Stimulated activated CD4-positive, alpha-beta T cell treated with anti-CD3 and anti-CD28 coated beads, TNF-alpha, amount 100 ng/mL, for 1 hour (primary cell): Measurements from ENCODE around the gene SMTN.

Experiments used
- DNase-seq, 3 donors: peaks; one replicate each; pipeline ENCODE4 v3.0.0-alpha.2; 2020; ENCODE audit warnings: low read depth in 3 of 3, low spot score in 1 of 3

The SMTN gene

DNA sequence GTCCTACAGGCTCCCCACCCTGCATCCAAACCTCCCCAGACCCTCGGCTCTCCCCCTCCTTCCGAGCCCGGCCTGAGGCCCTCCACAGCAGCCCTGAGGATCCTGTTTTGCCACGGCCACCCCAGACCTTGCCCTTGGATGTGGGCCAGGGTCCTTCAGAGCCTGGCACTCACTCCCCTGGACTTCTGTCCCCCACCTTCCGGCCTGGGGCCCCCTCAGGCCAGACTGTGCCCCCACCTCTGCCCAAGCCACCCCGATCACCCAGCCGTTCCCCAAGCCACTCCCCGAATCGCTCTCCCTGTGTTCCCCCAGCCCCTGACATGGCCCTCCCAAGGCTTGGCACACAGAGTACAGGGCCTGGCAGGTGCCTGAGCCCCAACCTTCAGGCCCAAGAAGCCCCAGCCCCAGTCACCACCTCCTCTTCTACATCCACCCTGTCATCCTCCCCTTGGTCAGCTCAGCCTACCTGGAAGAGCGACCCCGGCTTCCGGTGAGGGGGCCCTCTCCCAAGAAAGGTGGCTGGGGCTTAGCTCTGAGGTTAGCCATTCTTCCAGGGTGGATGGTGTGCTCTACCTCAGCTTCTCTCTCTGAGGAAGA is 44.5 kb downstream of the SMTN start:
- no peak for DNase-seq

GRCh38 chr22:31126128-31126868 is 45.2 kb downstream of the SMTN start:
- no peak for DNase-seq

DNA sequence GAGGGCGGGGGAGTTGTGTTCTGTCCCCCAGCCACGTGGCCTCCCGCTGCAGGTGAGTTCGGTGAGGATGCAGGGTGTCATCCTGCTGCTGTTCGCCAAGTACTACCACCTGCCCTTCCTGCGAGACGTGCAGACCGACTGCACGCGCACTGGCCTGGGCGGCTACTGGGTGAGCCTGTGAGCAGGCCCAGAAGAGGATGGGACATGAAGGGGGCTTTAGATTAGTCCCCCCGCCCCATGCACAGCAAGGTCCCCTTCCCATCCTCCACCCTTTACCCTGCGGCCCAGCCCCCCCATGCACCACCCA is 45.7 kb downstream of the SMTN start:
- DNase-seq, result no peak

GRCh38 chr22:31127181-31127772 is 46.2 kb downstream of the SMTN start:
- DNase-seq, result no peak

DNA sequence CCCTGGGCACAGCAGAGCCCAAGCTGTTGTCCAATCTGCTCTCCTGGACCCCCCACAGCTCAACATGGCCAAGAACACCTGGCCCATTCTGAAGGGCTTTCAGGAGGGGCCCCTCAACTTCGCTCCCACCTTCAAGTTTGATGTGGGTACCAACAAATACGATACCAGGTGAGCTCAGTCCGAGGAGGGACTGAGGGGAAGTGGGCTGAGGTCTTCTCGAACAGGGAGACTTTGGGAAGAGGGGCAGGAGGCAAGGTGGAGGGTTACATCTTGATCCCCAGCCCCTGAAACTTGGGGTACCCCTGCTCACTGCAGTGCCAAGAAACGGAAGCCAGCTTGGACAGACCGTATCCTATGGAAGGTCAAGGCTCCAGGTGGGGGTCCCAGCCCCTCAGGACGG is 47.0 kb downstream of the SMTN start:
- DNase-seq, result no peak

DNA sequence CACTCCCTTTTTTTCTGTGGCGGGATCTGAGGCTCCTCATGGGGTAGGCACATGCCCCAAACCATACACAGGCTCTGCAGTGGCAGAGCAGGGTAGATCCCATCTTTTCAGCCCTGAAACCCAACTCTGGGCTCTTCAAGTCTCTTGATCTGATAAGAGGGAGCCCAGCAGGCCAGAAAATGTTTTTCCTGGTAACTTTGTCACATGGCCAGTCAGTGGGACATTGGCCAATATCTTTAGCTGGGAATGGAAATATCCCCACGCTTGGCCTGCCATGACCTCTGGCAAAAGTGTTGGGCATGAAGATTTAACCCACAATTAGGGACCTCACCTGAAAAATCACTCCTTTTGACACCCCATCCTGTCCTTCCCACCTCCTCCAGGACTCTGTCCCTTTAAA is 49.8 kb downstream of the SMTN start:
- no peak for DNase-seq

GRCh38 chr22:31133911-31134310 is 52.8 kb downstream of the SMTN start:
- DNase-seq, result no peak

DNA sequence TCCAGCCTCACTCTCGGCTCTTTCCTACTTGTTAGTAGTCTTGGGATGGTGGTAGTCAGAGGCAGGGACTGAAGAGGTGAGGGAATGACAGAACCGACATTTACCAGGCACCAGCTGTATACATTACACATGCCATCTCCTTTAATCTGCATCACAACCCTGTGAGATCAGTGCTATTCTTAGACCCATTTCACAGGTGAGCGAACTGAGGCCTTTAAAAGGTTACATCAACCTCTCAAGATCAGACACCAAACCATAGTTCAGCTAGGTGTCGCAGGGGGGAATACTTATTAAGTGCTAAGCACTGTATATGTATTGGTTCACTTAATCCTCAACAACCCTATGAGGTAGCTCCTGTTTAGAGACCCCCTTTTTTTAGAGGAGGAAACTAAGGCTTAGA is 53.6 kb downstream of the SMTN start:
- no peak for DNase-seq

GRCh38 chr22:31135706-31136105 is 54.6 kb downstream of the SMTN start:
- no peak for DNase-seq

GRCh38 chr22:31136155-31136554 is 55.0 kb downstream of the SMTN start:
- DNase-seq, result no peak

- no peak for DNase-seq
Observed at GRCh38 chr22:31136711-31137110, 55.6 kb downstream of the SMTN start.

DNA sequence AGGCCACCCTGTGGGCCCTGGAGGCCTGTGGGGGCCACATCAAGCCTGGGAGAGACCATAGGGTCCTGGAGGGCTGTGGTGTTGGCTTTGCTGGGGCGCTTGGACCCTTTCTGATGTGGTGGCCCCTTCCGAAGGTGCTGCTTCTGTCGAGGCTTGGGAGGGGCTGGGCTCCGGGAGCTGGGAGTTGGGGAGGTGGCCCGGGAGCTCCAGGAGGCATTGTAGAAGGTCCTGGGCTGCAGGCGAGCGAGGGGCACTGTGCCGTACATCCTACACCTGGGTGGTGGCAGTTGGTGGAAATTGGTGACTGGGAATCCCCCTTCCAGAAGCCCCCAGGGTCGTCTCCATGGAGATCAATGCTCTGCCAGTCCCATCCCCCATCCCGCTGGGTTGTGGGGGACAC is 56.6 kb downstream of the SMTN start:
- DNase-seq, result no peak

DNA sequence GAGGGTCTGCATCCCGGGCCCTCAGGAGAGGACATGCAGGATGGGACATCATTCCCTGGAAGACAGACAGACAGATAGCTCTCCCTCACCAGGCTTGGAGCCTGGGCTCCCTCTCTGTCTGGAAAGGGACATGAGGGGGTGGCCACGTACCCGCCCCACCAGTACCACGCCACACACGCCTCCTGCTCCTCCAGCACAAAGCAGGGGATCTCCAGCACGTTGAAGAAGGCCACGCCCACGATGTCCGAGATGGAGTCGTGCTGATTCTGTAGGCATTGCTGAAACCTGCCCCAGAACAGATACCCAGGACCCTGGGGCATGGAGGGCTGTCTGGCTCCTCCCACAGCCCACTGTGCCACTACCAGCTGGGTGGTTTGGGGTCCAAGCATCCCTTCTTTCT is 57.0 kb downstream of the SMTN start:
- no peak for DNase-seq

DNA sequence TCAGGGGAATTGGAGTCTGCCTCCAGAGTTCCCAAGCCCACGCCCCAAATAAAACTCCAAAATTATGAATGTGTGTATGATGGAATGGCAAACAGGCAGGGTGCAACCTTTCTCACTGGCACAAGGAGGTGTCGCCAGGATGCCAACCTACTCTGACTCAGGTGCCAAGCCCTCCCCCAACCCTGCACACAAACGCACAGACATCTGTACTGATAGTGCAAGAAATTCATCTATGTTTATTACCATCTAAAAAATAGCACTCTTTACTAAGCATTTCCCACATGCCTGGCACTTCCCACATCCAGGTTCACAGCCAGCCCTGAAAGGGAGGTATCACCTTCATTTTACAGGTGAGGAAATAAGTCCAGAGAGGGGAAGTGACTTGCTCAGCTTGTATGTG is 57.9 kb downstream of the SMTN start:
- no peak for DNase-seq

DNA sequence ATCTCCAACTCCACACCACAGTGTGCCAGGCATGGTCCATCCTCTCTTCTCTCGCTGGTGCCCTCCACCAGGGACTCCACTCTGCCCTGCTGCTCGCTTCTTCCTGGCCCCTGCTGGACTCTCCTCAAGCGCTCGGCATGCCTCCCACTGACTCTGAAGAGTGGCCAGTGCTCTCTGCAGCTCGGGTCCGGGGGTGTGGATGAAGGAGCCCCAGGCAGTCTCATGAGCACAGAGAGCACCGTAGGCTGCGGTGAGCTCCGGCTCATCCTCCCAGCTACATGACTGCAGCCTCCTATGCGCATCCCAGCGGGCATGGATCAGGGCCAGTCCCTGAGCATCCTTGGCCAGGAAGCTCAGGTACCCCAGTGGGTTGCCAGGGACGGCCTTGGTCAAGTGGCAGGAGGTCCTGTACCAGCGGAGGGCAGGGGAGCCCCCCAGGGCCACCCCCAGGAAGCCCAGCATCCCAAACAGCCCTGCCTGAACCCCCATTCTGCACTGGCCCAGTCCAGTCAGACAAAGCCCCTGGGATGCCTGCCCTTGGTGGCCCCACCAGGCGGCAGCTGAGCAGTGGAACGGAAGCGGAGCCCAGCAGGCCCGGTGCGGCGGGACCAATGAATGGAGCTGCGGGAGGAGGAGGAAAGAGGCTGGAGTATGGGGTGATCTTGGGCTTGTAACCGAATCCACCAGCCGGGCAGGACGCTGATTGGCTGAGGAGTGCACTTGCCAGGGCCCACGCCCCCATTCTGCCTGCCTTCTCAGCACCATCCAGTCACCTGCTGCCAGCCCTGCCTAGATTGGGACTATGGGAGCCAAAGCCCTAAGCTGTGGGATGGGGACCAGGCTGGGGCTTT is 59.0 kb downstream of the SMTN start, which contains the start of gene PLA2G3:
PLA2G3 (minus strand) TSS at position 643 of the 851 bp plus-strand sequence; CDS start at position 489, 154 bp downstream.
- no peak for DNase-seq

DNA sequence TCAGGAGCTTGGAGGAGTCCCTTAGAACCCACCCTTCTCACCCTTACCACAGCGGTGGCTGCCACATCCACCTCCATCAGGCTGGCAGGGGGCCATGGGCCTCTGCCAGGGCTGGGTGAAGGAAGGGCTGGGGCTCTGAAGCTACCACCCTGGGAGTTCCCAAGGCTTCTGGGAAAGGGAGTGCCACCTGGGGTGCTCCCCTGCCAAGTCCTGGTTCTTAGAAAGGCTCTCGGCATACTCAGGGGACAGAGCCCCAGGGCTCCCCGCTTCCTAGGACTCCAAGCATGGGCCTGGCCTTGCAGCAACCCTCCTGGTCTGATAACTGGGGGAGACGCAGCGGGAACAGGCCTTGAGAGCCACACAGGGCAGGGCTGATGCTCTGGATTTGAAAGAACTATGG is 59.6 kb downstream of the SMTN start:
- DNase-seq, result no peak

GRCh38 chr22:31141551-31141950 is 60.4 kb downstream of the SMTN start:
- no peak for DNase-seq

DNA sequence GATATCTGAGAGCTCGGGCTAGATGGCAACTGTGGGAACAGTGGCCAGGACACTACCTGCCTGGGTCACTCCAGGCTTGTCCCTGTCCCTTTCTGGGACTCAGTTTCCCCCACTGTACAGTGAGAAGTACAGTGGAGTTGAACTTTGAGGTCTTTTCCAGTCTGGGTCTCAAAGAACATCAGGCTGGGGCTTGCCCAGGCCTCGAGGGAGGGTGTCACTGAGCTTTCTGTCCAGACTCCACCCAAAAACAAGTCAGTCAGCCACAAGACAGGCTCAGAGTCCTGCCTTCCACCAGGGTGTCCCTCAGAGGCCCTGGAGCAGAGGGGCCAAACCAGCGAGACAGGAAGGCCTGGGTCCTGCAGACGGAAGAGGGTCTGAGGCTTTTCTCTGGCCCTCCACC is 61.2 kb downstream of the SMTN start:
- no peak for DNase-seq

DNA sequence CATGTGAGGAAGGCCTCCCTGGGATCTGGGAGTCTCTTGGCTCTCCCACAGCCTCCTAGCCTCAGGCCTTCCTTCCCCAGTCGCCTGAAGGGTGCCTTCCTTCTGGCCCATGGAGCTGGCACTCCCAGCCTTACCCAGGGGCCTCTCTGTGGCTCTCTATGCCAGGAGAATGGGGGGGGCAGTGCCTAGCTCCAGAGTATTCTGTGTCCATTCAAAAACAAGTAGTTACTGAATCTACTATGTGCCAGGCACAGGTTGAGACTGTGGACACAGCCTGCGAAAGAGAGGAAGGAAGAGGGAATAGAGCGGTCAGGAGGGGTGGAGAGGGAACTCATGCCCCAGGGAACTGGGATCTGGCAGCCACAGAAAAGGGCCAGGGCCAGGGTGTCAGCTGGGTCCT is 61.9 kb downstream of the SMTN start:
- DNase-seq, result no peak

GRCh38 chr22:31143537-31143936 is 62.4 kb downstream of the SMTN start:
- DNase-seq, result no peak

DNA sequence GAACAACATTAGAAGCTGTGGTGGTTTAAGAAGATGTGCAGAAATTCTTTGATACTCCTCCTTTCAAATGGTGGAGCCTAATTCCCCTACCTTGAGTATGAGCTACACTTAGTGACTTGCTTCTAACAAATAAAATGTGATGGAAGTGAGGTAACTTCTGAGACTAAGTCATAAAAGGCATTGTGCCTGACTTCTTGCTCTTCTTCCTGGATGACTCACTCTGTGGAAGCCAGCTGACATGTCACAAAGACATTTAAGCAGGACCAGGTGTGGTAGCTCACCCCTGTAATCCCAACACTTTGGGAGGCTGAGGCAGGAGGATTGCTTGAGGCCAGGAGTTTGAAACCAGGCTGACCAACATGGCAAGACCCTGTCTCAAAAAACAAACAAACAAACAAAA is 63.1 kb downstream of the SMTN start:
- DNase-seq, result no peak

GRCh38 chr22:31148488-31148887 is 67.4 kb downstream of the SMTN start:
- DNase-seq, result no peak
